ENCODE measurements around the gene GLOD4. TPM values are rescaled to one million over a fixed set of nuclear protein-coding genes. Genes with fewer than 3 reads are reported as not detected.

GLOD4 gene
- total and polyA plus RNA-seq, 7 donors: 28.8 to 85.5 (median 42.7) TPM

- DNase-seq: no peak
- 69 to 91% methylated on average over 15 of the region's 15 CpGs for WGBS, 2 donors
- H3K27ac ChIP-seq: peak overlapping the region in 3 of 4 donors; percentile 34 to 78 (median 77)
These were observed 14.5 kb upstream of the GLOD4 start for GRCh38 chr17:796609-797008.

GRCh38 chr17:795721-796120 lies 13.6 kb upstream of the GLOD4 start:
- Histone ChIP-seq H3K4me1 (peaks cover 0 to 28% (median 22%) of the 10 kb centered on the region in 4 donors), H3K27me3 (no peaks in the 10 kb centered on the region), H3K27ac (peak overlapping the region; percentile 67 to 78 (median 75)), H3K9me3 (no peaks in the 10 kb centered on the region), H3K36me3 (peaks cover 17 to 43% (median 19%) of the 10 kb centered on the region in 4 donors), H3K4me3 (no peak overlapping the region)
- intact Hi-C loops (cut with DNase I): loop anchor here (1.0 to 10.0 kb wide), 3 partner anchors 52 to 259 kb away; no protein-coding TSS in a partner anchor
- no peak for DNase-seq
- WGBS, 2 donors: 83 to 84% methylated on average over 9 of the region's 9 CpGs
- peak in 1 of 4 donors; percentile 20 for TF ChIP-seq POLR2AphosphoS5 (IDR thresholded peaks at IDR 0.05)
- TF ChIP-seq POLR2A (IDR thresholded peaks at IDR 0.05): no peak

More at GRCh38 chr17:796609-797008, 14.5 kb upstream of the GLOD4 start:
- no peak for TF ChIP-seq POLR2A (IDR thresholded peaks at IDR 0.05)
- TF ChIP-seq, protein P1, sequence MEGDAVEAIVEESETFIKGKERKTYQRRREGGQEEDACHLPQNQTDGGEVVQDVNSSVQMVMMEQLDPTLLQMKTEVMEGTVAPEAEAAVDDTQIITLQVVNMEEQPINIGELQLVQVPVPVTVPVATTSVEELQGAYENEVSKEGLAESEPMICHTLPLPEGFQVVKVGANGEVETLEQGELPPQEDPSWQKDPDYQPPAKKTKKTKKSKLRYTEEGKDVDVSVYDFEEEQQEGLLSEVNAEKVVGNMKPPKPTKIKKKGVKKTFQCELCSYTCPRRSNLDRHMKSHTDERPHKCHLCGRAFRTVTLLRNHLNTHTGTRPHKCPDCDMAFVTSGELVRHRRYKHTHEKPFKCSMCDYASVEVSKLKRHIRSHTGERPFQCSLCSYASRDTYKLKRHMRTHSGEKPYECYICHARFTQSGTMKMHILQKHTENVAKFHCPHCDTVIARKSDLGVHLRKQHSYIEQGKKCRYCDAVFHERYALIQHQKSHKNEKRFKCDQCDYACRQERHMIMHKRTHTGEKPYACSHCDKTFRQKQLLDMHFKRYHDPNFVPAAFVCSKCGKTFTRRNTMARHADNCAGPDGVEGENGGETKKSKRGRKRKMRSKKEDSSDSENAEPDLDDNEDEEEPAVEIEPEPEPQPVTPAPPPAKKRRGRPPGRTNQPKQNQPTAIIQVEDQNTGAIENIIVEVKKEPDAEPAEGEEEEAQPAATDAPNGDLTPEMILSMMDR (IDR thresholded peaks at IDR 0.05): no peak
- no peak for TF ChIP-seq POLR2AphosphoS5 (IDR thresholded peaks at IDR 0.05)
- TF ChIP-seq EP300 (IDR thresholded peaks at IDR 0.05): no peak
- H3K9me3 ChIP-seq: no peaks in the 10 kb centered on the region
- intact Hi-C loops (cut with DNase I): loop anchor here (5.0 to 10.0 kb wide), 2 partner anchors 51 to 258 kb away; no protein-coding TSS in a partner anchor
- H3K36me3 ChIP-seq: peaks cover 12 to 44% (median 18%) of the 10 kb centered on the region in 4 donors
- H3K4me3 ChIP-seq: no peak overlapping the region
- H3K27me3 ChIP-seq: no peaks in the 10 kb centered on the region
- peaks cover 0 to 28% (median 19%) of the 10 kb centered on the region in 4 donors for H3K4me1 ChIP-seq

GRCh38 chr17:795276-795675 lies 13.2 kb upstream of the GLOD4 start:
- Histone ChIP-seq H3K4me1 (peaks cover 0 to 28% (median 23%) of the 10 kb centered on the region in 4 donors), H3K27me3 (no peaks in the 10 kb centered on the region), H3K36me3 (peaks cover 13 to 39% (median 16%) of the 10 kb centered on the region in 4 donors), H3K9me3 (no peaks in the 10 kb centered on the region), H3K4me3 (peak overlapping the region in 3 of 4 donors; percentile 18 to 31 (median 19)), H3K27ac (peak overlapping the region; percentile 67 to 78 (median 75))
- intact Hi-C loops (cut with DNase I): loop anchor here (1.0 to 10.0 kb wide), 3 partner anchors 52 to 260 kb away; no protein-coding TSS in a partner anchor
- WGBS, 2 donors: 69 to 77% methylated on average over 14 of the region's 14 CpGs
- TF ChIP-seq POLR2A (IDR thresholded peaks at IDR 0.05): no peak
- no peak for TF ChIP-seq EP300 (IDR thresholded peaks at IDR 0.05)
- TF ChIP-seq POLR2AphosphoS5 (IDR thresholded peaks at IDR 0.05): peak in 1 of 4 donors; percentile 1
- no peak for DNase-seq

DNA sequence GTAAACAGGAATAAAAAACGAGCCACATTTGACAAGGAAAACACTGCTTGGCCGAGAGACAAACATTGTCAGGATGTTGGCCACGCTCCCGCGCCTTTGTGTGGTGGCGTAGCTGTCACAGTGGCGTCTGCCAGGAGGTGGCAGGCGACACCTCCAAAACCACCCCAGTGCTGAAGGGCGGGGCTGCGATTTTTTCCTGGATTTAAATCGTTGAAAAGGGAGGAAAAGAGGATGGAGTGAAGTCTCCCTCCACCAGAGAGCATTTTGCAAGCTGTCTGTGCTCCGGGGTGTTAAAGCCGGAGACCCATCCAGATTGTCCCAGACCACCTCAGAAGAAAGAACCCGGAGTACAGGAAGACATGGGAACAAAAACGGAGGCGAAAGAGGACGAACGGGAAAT lies 12.8 kb upstream of the GLOD4 start:
- TF ChIP-seq POLR2AphosphoS5 (IDR thresholded peaks at IDR 0.05): peak; percentile 33 to 75 (median 48)
- TF ChIP-seq, protein P1 (IDR thresholded peaks at IDR 0.05): peak; percentile 66 to 82 (median 78)
- TF ChIP-seq EP300 (IDR thresholded peaks at IDR 0.05): no peak
- 11 to 18% methylated on average over 18 of the region's 18 CpGs for WGBS, 2 donors
- Histone ChIP-seq H3K27me3 (no peaks in the 10 kb centered on the region), H3K27ac (peak overlapping the region; percentile 67 to 78 (median 75)), H3K4me3 (peak overlapping the region in 3 of 4 donors; percentile 18 to 31 (median 19)), H3K4me1 (peaks cover 0 to 32% (median 25%) of the 10 kb centered on the region in 4 donors), H3K9me3 (no peaks in the 10 kb centered on the region), H3K36me3 (peaks cover 10 to 39% (median 13%) of the 10 kb centered on the region in 4 donors)
- intact Hi-C loops (cut with DNase I): loop anchor here (1.0 to 10.0 kb wide), 3 partner anchors 52 to 260 kb away; no protein-coding TSS in a partner anchor
- DNase-seq: peak; percentile 94

GRCh38 chr17:792277-792676 lies 10.2 kb upstream of the GLOD4 start:
- Histone ChIP-seq H3K27ac (peak overlapping the region in 1 of 4 donors; percentile 35), H3K4me1 (peaks cover 0 to 34% (median 25%) of the 10 kb centered on the region in 4 donors), H3K9me3 (no peaks in the 10 kb centered on the region), H3K4me3 (no peak overlapping the region), H3K27me3 (no peaks in the 10 kb centered on the region), H3K36me3 (peaks cover 20 to 54% (median 21%) of the 10 kb centered on the region in 4 donors)
- intact Hi-C loops (cut with DNase I): loop anchor here (10.0 kb wide), 1 partner anchor 263 kb away; no protein-coding TSS in a partner anchor
- DNase-seq: peak; percentile 43
- TF ChIP-seq, protein P1 (IDR thresholded peaks at IDR 0.05): no peak
- peak in 1 of 4 donors; percentile 9 for TF ChIP-seq POLR2AphosphoS5 (IDR thresholded peaks at IDR 0.05)
- 80 to 81% methylated on average over 9 of the region's 9 CpGs for WGBS, 2 donors

Data from sigmoid colon (tissue), 7 donors.